LNCaP clone FGC (cell line): Measurements from ENCODE around the gene BSCL2.
"Not testable (repeated sequence)": the region's sequence is repeated elsewhere in the genome, so short reads cannot be mapped to it uniquely, and the experiment has no call there.

Experiments used
- DNase-seq: peaks from one replicate; pipeline ENCODE4 v3.0.0-alpha.2; 2011; ENCODE audit warnings: low read depth
- H3K4me3 ChIP-seq: 2 replicates; pipeline ENCODE4 v1.5.1; 2011; ENCODE audit warnings: mild to moderate bottlenecking, low read depth, low read length, control low read depth
- CTCF ChIP-seq: IDR thresholded peaks from 2 replicates; pipeline ENCODE4 v1.5.1; 2012; ENCODE audit warnings: mild to moderate bottlenecking; ENCODE audit not compliant: control insufficient read depth, insufficient read depth; ENCODE audit errors: extremely low read depth

BSCL2 gene

GRCh38 chr11:62747475-62748160 lies 40.4 kb upstream of the BSCL2 start:
- no peak for DNase-seq
- no peak for TF ChIP-seq CTCF
- no peak overlapping the region for H3K4me3 ChIP-seq

- no peak for DNase-seq
- H3K4me3 ChIP-seq, result no peak overlapping the region
- TF ChIP-seq CTCF, result no peak
Measured at GRCh38 chr11:62737196-62737595, 30.0 kb upstream of the BSCL2 start.

- no peak for DNase-seq
- peak; percentile 14; the same call in 1 of the 2 replicates for TF ChIP-seq CTCF
Measured at GRCh38 chr11:62732830-62733229, 25.6 kb upstream of the BSCL2 start.

GRCh38 chr11:62730076-62730475 lies 22.9 kb upstream of the BSCL2 start:
- not testable (repeated sequence) for DNase-seq
- H3K4me3 ChIP-seq, result peak overlapping the region; percentile 78

More at GRCh38 chr11:62732830-62733229, 25.6 kb upstream of the BSCL2 start:
- H3K4me3 ChIP-seq, result no peak overlapping the region

GRCh38 chr11:62728171-62728988 lies 21.2 kb upstream of the BSCL2 start, which contains the start of gene TTC9C:
Gene TTC9C (plus strand): TSS chr11:62728486. CDS start chr11:62728849, 363 bp downstream.
- DNase-seq, result no peak
- peak within 1 kb of the TSS; percentile 78 for H3K4me3 ChIP-seq
- TF ChIP-seq CTCF, result no peak

GRCh38 chr11:62727872-62728170 lies 20.6 kb upstream of the BSCL2 start:
- peak; percentile 97 for DNase-seq
- peak overlapping the region; percentile 78 for H3K4me3 ChIP-seq
- TF ChIP-seq CTCF, result no peak

GRCh38 chr11:62727165-62727871 lies 20.1 kb upstream of the BSCL2 start, which contains the start of gene HNRNPUL2:
Gene HNRNPUL2 (minus strand): TSS chr11:62727457. CDS start chr11:62727156, 301 bp downstream.
- DNase-seq, result peak; percentile 96
- peak within 1 kb of the TSS; percentile 78 for H3K4me3 ChIP-seq
- no peak for TF ChIP-seq CTCF
